ENCODE measurements around the gene C1orf21. TPM values are rescaled to one million over a fixed set of nuclear protein-coding genes. Genes with fewer than 3 reads are reported as not detected.

The C1orf21 gene
- total and polyA plus RNA-seq, 2 donors (not counting 3 experiments of a cell fraction or from before 2014, with no cell fraction given): 0.79 to 8.5 TPM

- TF ChIP-seq CTCF (IDR thresholded peaks at IDR 0.05; ENCODE audit: extremely low read depth in 1 of 2, insufficient read depth in 1 of 2, low read depth in 1 of 2, low read length in 2 of 2): no peak
- TF ChIP-seq FOS (IDR thresholded peaks at IDR 0.05; ENCODE audit: borderline replicate concordance, insufficient read depth, low read length): no peak
- TF ChIP-seq MYC (IDR thresholded peaks at IDR 0.05; ENCODE audit: low read depth, low read length): no peak
- no peaks in the 10 kb centered on the region for H3K9me1 ChIP-seq (replicated peaks; ENCODE audit: control insufficient read depth, extremely low read depth, insufficient read depth, low read length)
- intact Hi-C loops (cut with micrococcal nuclease): no loop called here
- no peaks in the 10 kb centered on the region for H3K9me3 ChIP-seq (replicated peaks; ENCODE audit: control insufficient read depth, insufficient read depth, low read length)
- no peak for FAIRE-seq
- H3K27ac ChIP-seq (ENCODE audit: insufficient read depth, low read depth, low read length): no peak overlapping the region
- POLR2A ChIA-PET: no interaction called here
- no TSS peak for BruUV-seq (replicated peaks)
- DNase-seq (ENCODE audit: low read depth, low spot score): no peak
- H2AFZ ChIP-seq (ENCODE audit: low read depth, low read length): no peak overlapping the region
- no peak overlapping the region for H3K9ac ChIP-seq (replicated peaks; ENCODE audit: extremely low read depth, insufficient read depth, low read length)
- CTCF ChIA-PET: interaction anchor here (1.3 kb wide), 1 partner anchor 13 kb away, joined by 3 read pairs; no protein-coding TSS in a partner anchor
- H3K4me2 ChIP-seq (ENCODE audit: insufficient read depth, low read length): no peak overlapping the region
- dilution Hi-C loops (cut with MboI; ENCODE audit: extremely low pct_ligation_motif_present, low sequenced_read_pairs): no loop called here
- no peak overlapping the region for H3K4me3 ChIP-seq (replicated peaks in 1 of 3; ENCODE audit: insufficient read depth in 1 of 3, low read depth in 1 of 3, low read length in 3 of 3)
- H3K27me3 ChIP-seq (ENCODE audit: control insufficient read depth in 2 of 2, insufficient read depth in 2 of 2, low read length in 2 of 2): no peaks in the 10 kb centered on the region
- H3K4me1 ChIP-seq (ENCODE audit: control insufficient read depth, extremely low read depth, insufficient read depth, low read length): no peaks in the 10 kb centered on the region
- no peaks in the 10 kb centered on the region for H4K20me1 ChIP-seq (replicated peaks; ENCODE audit: control insufficient read depth, extremely low read depth, insufficient read depth, low read length)
- no peaks in the 10 kb centered on the region for H3K36me3 ChIP-seq (ENCODE audit: control insufficient read depth in 2 of 2, extremely low read depth in 1 of 2, insufficient read depth in 2 of 2, low read length in 2 of 2)
- H3K79me2 ChIP-seq (ENCODE audit: control insufficient read depth, insufficient read depth, low read length): no peaks in the 10 kb centered on the region
Observed at GRCh38 chr1:184632415-184633175, 245.8 kb downstream of the C1orf21 start.

- Histone ChIP-seq H3K4me2 (ENCODE audit: insufficient read depth, low read length) (no peak overlapping the region), H3K9me1 (replicated peaks; ENCODE audit: control insufficient read depth, extremely low read depth, insufficient read depth, low read length) (no peaks in the 10 kb centered on the region), H3K36me3 (ENCODE audit: control insufficient read depth in 2 of 2, extremely low read depth in 1 of 2, insufficient read depth in 2 of 2, low read length in 2 of 2) (no peaks in the 10 kb centered on the region), H3K4me1 (ENCODE audit: control insufficient read depth, extremely low read depth, insufficient read depth, low read length) (no peaks in the 10 kb centered on the region), H3K27me3 (ENCODE audit: control insufficient read depth in 2 of 2, insufficient read depth in 2 of 2, low read length in 2 of 2) (no peaks in the 10 kb centered on the region), H3K79me2 (ENCODE audit: control insufficient read depth, insufficient read depth, low read length) (no peaks in the 10 kb centered on the region), H3K9ac (replicated peaks; ENCODE audit: extremely low read depth, insufficient read depth, low read length) (no peak overlapping the region), H3K4me3 (replicated peaks in 1 of 3; ENCODE audit: insufficient read depth in 1 of 3, low read depth in 1 of 3, low read length in 3 of 3) (no peak overlapping the region), H2AFZ (ENCODE audit: low read depth, low read length) (no peak overlapping the region), H3K9me3 (replicated peaks; ENCODE audit: control insufficient read depth, insufficient read depth, low read length) (no peaks in the 10 kb centered on the region), H3K27ac (ENCODE audit: insufficient read depth, low read depth, low read length) (no peak overlapping the region), H4K20me1 (replicated peaks; ENCODE audit: control insufficient read depth, extremely low read depth, insufficient read depth, low read length) (no peaks in the 10 kb centered on the region)
- TF ChIP-seq MYC (IDR thresholded peaks at IDR 0.05; ENCODE audit: low read depth, low read length): no peak
- TF ChIP-seq EZH2 (IDR thresholded peaks at IDR 0.05; ENCODE audit: borderline replicate concordance, low read depth, low read length, severe bottlenecking): no peak
- TF ChIP-seq JUN (IDR thresholded peaks at IDR 0.05; ENCODE audit: borderline replicate concordance, insufficient read depth, insufficient read length, low read depth): no peak
- TF ChIP-seq MAX (IDR thresholded peaks at IDR 0.05; ENCODE audit: insufficient read depth, insufficient read length): no peak
- no peak for TF ChIP-seq POLR2AphosphoS5 (IDR thresholded peaks at IDR 0.05; ENCODE audit: insufficient read depth, low read depth, low read length)
- no peak for TF ChIP-seq POLR2A (IDR thresholded peaks at IDR 0.05; ENCODE audit: low read depth, low read length)
- TF ChIP-seq GATA2 (IDR thresholded peaks at IDR 0.05; ENCODE audit: insufficient read depth, insufficient read length, low read depth, low read length): no peak
- TF ChIP-seq FOS (IDR thresholded peaks at IDR 0.05; ENCODE audit: borderline replicate concordance, insufficient read depth, low read length): no peak
- no peak for TF ChIP-seq CTCF (IDR thresholded peaks at IDR 0.05; ENCODE audit: extremely low read depth in 1 of 2, insufficient read depth in 1 of 2, low read depth in 1 of 2, low read length in 2 of 2)
- DNase-seq (ENCODE audit: low read depth, low spot score) (no peak), FAIRE-seq (no peak)
- ChIA-PET POLR2A (no interaction called here), CTCF (interaction anchor here (1.5 kb wide), 1 partner anchor 30 kb away, joined by 4 read pairs; no protein-coding TSS in a partner anchor)
- dilution Hi-C loops (cut with MboI; ENCODE audit: extremely low pct_ligation_motif_present, low sequenced_read_pairs) (no loop called here), intact Hi-C loops (cut with micrococcal nuclease) (no loop called here)
- no TSS peak for BruUV-seq (replicated peaks)
Observed at GRCh38 chr1:184633785-184634184, 247.0 kb downstream of the C1orf21 start.
